HG03103 (cell line): Measurements from ENCODE around the gene CDCP2.
"Not testable (repeated sequence)": the region's sequence is repeated elsewhere in the genome, so short reads cannot be mapped to it uniquely, and the experiment has no call there.

Source experiments
- ATAC-seq: cut with Tn5 transposase; IDR thresholded peaks from one replicate; pipeline ENCODE4 v1.9.1; 2021; ENCODE audit warnings: low read depth; ENCODE audit not compliant: unreplicated experiment

The CDCP2 gene

DNA sequence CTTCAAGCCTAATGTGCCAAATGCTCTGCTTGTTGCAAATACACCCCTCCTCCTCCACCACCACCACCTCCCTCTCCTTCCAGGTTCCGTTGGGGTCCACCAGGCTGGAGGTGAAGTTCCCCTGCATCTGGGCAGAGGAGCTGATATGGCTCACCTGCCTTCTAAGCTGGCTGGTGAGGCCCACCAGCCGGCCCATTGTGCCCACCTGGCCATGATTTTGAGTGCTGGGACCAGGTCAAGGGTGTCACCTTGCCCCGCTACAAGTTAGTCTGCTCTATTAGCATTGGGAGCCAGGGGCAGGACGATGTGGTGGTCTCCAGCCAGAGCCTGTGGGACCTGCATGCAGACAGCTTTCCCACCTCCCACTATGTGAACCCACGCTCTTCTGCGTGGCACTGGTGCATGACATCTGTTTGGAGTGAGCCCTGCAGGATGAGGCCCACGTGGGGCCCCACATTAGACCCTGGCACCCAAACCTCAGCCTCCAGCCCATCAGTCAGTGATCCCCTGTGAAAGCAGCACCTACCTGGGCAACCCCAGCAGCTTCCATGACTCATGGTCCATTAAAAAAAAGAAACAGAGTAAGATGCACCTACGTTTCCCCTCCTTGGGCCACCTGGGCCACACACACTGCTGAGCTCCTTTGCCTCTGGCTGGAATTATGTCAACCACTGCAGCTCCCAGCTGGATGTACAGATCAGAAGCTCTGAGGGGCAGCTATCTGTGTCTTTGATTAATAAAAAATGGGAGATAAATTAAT lies 15.6 kb upstream of the CDCP2 start:
- ATAC-seq = no peak

DNA sequence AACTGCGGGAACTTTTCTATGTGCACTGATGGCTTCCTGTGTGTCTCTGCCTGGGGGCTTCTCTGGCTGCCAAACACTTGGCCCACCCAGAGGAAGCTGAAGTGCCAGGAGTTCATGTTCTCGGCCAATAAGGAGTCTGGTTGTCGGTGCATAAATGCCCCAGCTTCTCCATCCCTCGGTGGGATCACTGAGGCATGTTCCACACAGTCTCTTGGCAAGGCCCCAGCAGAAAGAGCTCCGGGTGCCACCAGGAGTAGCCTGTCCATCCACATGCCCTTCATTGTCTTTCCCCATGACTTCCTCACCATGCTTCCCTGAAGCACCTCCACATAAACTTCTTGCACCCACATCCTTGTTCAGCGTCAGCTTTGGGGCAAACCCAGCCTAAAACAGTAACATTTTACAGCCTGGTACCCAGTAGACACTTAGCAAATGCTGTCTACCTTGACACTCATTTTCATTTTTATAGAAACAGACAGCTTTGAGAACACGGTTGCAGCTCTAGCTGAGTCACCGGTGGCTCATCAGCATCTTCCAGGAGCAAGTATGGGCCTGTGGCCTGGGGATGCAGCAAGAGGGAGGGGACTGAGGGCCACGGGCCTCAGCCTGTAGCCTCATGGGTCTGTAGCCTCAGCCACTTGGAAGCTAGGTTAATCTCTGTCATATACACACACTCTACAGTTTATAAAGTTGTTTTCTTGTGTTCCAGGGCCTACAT lies 14.8 kb upstream of the CDCP2 start:
- no peak for ATAC-seq

DNA sequence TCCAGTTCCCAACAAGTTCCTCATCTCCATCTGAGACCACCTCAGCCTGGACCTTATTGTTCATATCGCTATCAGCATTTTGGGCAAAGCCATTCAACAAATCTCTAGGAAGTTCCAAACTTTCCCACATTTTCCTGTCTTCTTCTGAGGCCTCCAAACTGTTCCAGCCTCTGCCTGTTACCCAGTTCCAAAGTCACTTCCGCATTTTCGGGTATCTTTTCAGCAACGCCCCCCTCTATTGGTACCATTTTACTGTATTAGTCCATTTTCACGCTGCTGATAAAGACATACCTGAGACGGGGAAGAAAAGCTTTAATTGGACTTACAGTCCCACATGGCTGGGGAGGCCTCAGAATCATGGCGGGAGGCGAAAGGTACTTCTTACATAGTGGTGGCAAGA lies 13.6 kb upstream of the CDCP2 start:
- not testable (repeated sequence) for ATAC-seq

DNA sequence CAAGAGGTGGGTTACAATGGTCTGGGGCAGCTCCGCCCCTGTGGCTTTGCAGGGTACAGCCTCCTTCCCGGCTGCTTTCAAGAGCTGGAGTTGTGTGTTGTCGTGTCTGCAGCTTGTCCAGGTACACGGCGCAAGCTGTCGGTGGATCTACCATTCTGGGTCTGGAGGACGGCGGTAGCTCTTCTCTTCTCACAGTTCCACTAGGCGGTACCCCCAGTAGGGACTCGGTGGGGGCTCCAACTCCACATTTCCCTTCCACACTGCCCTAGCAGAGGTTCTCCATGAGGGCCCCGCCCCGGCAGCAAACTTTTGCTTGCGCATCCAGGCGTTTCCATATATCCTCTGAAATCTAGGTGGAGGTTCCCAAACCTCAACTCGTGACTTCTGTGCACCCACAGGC lies 12.3 kb upstream of the CDCP2 start:
- ATAC-seq = no peak

DNA sequence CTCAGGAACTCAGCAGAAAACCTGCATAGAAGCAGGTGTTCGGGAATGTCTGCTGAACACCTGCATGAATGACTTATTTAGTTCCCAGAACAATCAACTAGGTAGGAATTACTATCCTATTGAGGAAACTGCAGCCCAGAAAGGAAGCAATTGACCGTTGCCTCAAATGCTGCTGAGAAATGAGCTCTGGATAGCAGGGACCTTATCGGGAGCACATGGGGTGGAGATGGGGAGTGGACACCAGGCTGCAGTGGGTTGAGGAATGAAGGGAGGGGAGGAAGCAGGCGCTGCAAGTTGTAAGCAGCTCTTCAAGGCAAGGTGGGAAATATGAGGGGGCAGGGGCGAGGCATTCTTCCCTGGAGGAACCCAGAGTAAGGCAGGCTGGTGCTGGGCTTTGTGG lies 10.8 kb upstream of the CDCP2 start:
- no peak for ATAC-seq

DNA sequence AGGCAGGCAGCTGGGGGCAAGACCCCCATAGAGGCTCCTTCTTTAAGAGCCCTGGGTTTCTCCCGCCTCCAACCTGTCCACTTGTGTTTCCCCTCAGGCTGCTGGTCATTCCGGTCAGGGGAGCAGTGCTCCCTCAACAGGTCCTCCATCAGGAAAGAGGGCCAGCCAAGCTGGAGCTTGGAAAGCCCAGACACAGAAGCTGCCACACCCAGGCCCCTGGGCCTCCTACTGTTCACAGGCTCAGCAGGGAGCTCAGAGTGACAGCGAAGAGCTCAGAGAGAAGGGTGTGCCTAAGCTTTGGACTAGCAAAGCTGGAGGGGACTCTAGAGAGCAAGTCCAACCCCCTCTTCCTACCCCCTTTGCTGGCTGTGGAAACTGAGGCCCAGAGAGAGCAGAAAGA lies 10.3 kb upstream of the CDCP2 start:
- ATAC-seq = no peak

DNA sequence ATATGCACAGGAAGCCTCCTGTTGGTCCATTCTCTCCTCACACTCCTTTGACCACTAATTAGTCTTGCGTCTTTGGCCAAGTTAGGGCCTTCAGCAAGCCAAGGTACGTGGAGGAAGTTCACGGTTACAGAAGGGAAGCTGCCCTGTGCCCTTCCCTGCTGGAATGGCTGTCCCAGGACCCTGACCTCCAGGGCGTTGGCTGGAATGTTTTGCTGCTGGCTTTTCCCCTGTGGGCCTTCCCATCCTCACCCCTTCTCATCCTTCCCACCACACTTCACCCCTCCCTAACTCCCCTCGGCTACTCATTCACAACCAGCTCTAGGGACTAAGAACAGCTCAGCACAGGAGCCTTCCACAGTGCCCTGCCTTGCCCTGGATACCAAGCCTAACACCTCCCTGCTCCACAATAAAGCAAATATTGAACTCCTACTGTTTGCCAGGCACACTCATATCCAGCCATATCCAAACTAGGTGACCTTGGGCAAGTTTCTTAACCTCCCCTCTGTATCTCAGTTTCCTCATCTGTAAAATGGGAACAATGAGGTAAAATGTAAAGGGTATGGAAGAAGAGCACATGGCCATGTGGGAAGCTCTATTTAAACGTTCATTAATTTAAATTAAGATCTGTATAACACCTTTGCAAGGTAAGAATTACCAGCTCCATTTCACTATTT lies 8.8 kb upstream of the CDCP2 start:
- no peak for ATAC-seq

DNA sequence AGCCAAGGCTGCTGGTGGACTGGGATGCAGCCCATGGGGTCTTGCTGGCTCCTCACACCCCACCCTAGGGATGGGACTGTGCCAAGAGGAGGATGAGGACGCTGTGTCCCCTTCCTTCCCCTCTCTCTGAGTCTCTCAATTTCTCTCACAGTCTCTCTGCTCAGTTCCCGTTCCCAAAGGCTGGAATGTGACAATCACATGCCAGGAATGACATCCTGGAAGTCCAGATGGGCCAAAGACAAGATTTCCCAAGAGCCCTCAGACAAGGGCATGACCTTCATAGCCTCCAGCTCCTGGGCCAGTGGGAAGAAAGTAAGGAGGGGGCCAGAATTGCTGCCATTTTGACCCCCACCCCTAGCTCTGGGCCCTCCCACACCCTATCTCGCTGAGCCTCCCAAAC lies 7.6 kb upstream of the CDCP2 start:
- no peak for ATAC-seq

DNA sequence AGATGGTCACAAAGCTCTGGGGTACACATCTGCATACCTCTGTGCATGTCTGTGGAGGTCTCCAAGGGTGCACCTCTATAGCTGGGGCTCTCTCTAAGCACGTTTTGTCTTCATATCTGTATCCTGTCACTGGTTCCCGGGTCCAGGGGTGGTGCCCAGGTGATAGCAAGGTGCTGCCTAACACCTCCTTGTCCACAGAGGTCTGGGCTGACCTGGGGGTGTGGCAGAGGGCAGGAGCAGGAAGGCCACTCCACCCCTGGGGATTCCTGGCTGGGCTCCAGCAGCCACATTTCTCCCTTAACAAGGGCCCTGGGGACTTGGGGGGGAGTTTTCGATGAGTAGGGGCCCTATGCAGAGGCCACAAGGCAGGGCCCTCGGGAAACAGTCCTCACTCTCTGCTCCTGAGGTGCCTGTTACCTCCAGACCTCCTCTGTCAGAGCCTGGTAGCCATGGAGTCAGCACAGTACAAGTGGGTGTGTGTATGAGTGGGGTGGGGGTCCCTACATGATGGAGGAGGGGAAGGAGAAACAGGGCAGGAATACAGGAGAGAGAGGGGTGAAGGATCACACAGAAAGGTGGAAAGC lies 7.0 kb upstream of the CDCP2 start:
- ATAC-seq = no peak

DNA sequence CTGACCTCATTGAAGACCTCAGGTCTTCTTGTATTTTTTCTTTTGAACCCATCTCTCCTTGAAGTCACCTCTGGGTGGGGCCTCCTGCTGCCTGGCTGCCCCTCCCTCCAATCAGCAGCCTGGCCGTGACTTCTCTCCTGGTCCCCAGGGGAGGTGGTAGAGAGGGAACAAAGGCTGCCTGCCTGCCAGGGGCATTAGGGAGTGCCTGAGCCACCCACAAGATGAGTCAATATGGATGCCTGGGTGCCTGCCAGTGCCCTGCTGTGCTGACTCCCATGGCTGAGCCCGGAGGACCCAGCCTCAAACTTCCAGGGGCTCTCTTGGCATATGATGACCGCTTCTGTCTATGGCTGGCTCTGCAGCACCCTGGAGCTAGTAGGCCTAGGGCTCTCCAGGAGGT lies 5.3 kb upstream of the CDCP2 start:
- no peak for ATAC-seq

DNA sequence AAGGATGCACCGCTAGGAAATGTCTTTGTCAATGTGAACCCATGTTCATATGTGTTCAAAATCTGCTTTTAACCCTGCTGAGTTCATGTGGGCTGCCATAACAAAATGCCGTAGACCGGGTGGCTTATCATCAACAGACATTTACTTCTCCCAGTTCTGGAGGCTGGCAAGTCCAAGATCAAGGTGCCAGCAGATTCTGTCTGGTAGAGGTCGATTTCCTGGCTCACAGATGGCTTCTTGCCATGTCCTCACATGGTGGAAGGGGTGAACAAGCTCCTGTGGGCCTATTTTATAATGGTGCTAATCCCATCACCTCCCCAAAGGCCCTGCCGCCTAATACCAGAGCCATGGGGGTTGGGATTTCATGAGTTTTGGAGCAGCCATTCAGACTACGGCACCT lies 4.6 kb upstream of the CDCP2 start:
- ATAC-seq = no peak

DNA sequence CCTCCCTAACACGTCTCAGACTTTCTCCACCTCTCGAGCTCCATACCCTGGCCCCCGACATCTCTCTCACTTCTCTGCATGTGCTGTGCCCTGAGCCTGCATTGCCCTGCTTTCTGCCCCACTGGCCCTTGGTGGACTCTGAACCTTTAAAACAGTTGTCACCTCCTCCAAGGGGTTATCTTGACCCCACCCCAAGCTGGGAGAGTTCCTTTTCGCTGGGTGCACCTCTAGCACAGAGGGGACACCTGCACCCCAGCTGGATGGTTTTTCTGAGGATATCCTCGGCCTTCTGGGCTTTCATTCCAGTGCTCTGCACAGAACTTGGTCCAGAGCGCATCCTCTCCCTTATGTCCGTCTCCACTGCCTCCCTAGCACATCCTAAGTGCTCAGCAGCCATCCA lies 4.2 kb upstream of the CDCP2 start:
- ATAC-seq = no peak

DNA sequence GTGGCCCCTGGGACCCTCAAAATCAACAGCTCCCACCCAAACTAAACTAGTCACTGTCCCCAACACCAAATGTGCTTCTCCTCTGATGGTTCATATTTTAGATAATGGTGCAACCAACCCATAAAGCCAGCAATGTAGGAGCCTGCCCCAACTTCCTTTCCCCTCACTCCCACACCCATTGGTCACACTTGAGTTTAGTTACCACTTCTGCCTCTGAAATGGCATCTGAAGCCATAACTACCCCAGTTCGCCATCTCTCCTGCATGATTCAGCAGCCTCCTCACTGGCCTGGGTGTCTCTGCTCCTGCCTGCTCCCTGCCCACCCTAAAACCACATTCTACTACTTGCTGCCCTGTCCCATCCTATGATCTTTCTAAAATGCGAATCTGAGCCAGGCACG lies 3.4 kb upstream of the CDCP2 start:
- no peak for ATAC-seq

DNA sequence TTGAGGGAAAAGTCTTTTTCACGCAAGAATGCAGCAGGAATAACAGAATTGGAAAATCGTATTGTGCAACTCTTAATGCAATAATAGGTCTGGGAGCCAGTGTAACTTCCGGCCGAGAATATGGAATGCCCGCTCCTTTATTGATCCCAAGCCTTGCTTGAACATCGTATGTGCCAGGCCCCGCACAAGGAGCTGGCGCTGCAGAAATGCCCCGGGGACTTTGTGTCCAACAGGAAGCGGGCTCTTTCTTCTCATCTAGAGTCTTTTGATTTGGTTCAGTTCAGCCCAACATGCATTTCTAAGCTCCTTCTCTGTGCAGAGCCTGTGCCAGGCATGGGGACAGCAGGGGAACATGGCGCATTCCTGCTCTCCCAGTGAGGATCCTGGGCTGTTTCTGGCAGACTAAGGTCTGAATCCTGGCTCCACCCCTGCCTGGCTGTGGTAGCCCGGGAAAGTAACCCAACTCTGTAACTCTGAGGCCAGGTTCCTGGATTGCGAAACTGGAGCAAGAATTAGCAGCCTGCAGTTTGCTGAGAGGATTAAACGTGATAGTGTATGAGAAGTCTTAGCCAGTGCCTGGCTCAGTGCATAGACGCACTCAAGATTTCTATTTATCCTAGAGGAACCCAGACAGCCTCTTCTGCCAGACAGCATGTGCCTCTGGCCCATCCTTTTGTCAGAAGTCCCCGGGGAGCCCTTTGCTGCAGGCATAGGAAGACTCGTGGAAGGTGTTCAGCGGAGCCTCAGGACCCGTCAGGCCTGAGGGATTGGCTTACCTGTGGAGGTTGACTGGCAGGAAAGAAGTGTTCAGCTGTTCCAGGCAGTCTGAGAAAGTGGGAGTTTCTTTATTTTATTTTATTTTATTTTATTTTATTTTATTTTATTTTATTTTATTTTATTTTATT lies 987 bp upstream of the CDCP2 start:
- no peak for ATAC-seq

DNA sequence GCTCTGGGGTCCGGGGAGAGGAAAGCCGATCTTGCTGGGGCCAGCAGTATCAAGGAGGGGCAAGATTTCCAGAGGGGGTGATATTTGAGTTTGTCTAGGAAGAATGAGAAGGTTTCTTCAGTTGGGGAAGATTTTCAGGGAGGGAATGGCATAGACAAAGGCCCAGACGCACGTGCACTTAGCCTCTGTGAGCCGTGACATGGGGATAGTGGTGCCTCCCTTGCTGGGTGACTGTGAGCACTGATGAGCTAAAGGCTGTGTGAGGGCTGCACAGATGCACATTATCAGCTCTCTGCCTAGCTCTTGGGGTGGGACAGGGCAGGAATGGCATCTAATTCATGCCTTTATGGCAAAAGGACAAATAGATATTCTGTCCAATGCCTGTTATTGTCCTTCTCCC lies 1.8 kb downstream of the CDCP2 start:
- no peak for ATAC-seq

DNA sequence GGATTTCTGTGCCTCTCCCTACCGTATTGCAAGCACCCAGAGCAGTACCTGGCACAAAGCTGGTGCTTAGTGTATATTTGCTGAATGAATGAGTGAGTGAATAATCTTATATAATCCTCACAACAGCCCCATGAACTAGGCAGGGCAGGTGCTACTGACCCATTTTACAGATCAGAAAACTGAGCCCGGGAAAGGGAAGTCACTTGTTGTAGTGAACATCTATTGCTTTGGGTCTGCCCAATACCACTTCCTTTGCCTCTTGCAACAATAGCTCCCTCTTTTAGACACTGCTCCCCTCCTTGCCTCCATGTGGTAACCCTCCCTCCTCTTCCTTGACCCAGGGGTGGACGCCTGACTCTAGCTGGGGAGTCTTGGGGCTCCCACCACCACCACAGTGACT lies 3.1 kb downstream of the CDCP2 start:
- no peak for ATAC-seq

DNA sequence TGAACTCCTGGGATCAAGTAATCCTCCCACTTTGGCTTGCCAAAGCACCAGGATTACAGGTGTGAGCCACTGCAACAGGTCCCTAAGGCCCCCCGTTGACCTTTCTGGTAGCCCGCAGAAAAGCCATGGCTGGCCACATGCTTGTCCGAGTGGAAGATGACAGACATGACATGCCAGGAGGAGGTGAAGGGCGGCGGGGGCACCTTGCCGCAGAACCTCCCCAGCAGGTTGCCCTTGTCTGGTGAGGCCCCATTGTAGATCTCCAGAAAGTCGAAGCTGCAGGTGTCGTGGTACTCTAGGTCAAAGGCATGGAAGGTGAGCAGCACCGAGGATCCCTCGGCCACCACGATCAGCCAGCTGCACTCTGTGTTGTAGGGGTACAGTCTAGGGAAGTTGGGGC lies 8.4 kb downstream of the CDCP2 start:
- ATAC-seq = no peak

DNA sequence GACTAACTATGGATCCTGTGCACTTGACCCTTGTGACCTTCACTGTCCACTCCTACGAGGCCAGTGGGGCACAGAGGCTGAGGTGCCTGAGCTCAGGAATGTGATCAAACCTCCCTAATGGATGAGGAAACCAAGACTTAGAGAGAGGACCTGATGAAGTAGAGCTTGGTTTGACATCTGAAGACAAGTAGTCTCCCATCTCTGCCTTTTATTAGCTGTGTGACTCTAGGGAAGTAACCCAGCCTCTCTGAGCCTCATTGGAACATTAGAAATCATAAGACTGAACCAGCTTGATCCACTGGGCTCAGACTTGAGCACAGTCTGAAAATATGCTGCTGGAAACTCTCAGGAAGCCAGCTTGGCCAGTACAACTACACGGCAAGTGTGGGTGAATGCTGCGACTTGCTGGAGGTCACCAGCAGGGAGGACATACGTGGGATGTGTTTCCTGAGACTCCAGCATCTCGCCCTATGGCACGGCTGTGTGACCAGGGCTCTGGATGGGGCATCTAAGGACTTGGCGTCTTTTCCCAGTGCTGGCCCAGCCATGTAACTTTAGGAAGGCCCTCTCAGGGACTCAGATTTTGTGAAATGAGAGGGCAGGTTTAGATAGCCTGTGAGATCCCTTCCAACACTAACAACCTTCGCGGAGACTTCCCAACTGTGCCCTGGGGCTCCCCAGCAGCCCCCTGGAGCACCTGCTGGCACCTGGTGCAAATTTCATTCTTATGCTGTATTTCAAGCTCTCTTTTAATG lies 10.5 kb downstream of the CDCP2 start:
- ATAC-seq = no peak

DNA sequence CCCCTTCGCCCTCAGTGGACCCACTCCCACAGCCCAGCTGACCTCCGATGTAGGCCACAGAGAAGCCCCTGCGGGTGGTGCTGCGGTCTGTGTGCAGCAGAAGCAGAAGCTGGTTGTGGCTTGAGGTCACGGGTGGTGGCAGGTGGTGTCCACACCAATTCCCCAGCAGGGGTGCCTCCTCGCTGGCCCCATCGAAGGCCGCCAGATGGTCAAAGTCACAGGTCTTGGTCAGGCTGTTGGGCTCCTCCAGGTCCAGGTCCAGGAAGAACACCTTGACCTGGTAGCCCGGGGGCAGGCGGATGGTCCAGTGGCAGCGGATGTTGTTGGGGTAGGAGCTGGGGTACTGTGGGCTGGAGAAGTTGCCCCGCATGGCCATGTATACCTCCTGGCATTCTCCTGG lies 13.1 kb downstream of the CDCP2 start:
- no peak for ATAC-seq

DNA sequence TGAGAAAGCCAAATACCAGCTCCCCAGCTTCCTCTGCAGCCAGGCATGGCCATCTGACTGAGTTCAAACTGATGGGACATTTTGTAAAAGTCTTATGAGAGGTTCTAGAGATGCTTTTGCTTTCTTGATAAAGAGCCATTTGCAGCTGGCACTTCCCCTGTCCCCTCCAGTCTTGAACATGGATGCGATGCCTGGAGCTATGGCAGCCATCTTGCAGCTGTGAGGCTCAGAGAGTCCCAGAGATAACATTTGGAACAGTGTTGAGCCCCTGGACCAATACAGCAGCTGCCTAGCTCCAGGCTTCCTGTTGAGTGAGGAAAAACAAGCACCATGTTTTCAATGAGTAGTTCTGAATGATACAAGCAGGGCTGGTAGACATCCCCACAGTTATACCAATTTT lies 13.8 kb downstream of the CDCP2 start:
- no peak for ATAC-seq
